Measurements from ENCODE around the gene C2CD4C. TPM values are rescaled to one million over a fixed set of nuclear protein-coding genes. Genes with fewer than 3 reads are reported as not detected.
"Not testable (repeated sequence)": the region's sequence is repeated elsewhere in the genome, so short reads cannot be mapped to it uniquely, and the experiment has no call there.

C2CD4C gene
- total RNA-seq, 1 experiment from 2014 or later, result 13.6 TPM

DNA sequence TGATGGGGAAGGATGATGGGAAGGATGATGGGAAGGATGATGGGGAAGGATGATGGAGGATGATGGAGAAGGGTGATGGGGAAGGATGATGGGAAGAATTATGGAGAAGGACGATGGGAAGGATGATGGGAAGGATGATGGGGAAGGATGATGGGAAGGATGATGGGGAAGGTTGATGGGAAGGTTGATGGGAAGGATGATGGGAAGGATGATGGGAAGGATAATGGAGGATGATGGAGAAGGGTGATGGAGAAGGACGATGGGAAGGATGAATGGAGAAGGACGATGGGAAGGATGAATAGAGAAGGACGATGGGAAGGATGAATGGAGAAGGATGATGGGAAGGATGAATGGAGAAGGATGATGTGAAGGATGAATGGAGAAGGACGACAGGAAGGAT lies 13.5 kb downstream of the C2CD4C start:
- ATAC-seq (no peak), DNase-seq (ENCODE audit: low read depth, low spot score) (no peak)
- POLR2A ChIA-PET, result no interaction called here
- intact Hi-C loops (cut with micrococcal nuclease; ENCODE audit: unreplicated experiment), result no loop called here
- Histone ChIP-seq H3K27me3 (ENCODE audit: control insufficient read depth, insufficient read depth, low read length) (no peaks in the 10 kb centered on the region), H3K4me1 (ENCODE audit: control insufficient read depth, insufficient read depth, low read length) (no peaks in the 10 kb centered on the region), H3K27ac (ENCODE audit: low read length) (no peak overlapping the region), H3K9me3 (ENCODE audit: control insufficient read depth, insufficient read depth, low read depth, low read length) (no peaks in the 10 kb centered on the region), H3K36me3 (ENCODE audit: control insufficient read depth, insufficient read depth, low read length) (no peaks in the 10 kb centered on the region), H3K4me3 (ENCODE audit: low read depth in 2 of 2, low read length in 2 of 2) (no peak overlapping the region)
- TF ChIP-seq TCF7L2 (IDR thresholded peaks at IDR 0.05; ENCODE audit: low read depth, low read length), result no peak
- BruUV-seq (replicated peaks), result no TSS peak
- CTCF ChIA-PET, result no interaction called here
- in situ Hi-C loops (cut with HindIII; ENCODE audit: low pct_unique_long_range_greater_than_20kb, low sequenced_read_pairs), result no loop called here

DNA sequence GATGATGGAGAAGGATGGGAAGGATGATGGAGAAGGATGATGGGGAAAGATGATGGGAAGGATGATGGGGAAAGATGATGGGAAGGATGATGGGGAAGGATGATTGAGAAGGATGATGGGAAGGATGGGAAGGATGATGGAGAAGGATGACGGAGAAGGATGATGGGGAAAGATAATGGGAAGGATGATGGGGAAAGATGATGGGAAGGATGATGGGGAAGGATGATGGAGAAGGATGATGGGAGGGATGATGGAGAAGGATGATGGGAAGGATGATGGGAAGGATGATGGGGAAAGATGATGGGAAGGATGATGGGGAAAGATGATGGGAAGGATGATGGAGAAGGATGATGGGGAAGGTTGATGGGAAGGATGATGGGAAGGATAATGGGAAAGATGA lies 14.1 kb downstream of the C2CD4C start:
- BruUV-seq (replicated peaks); in situ Hi-C loops (cut with HindIII; ENCODE audit: low pct_unique_long_range_greater_than_20kb, low sequenced_read_pairs); H3K4me1 ChIP-seq (ENCODE audit: control insufficient read depth, insufficient read depth, low read length); POLR2A ChIA-PET; H3K27ac ChIP-seq (ENCODE audit: low read length); H3K27me3 ChIP-seq (ENCODE audit: control insufficient read depth, insufficient read depth, low read length); DNase-seq (ENCODE audit: low read depth, low spot score); H3K36me3 ChIP-seq (ENCODE audit: control insufficient read depth, insufficient read depth, low read length); CTCF ChIA-PET; ATAC-seq; H3K9me3 ChIP-seq (ENCODE audit: control insufficient read depth, insufficient read depth, low read depth, low read length); H3K4me3 ChIP-seq (ENCODE audit: low read depth in 2 of 2, low read length in 2 of 2); intact Hi-C loops (cut with micrococcal nuclease; ENCODE audit: unreplicated experiment): not testable (repeated sequence)

DNA sequence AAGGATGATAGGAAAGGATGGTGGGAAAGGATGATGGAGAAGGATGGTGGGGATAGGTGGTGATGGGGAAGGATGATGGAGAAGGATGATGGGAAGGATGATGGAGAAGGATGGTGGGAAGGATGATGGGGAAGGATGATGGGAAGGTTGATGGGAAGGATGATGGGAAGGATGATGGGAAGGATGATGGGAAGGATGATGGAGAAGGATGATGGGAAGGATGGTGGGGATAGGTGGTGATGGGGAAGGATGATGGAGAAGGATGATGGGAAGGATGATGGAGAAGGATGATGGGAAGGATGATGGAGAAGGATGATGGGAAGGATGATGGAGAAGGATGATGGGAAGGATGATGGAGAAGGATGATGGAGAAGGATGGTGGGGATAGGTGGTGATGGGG lies 15.4 kb downstream of the C2CD4C start:
- H3K9me3 ChIP-seq (ENCODE audit: control insufficient read depth, insufficient read depth, low read depth, low read length); CTCF ChIA-PET; DNase-seq (ENCODE audit: low read depth, low spot score); intact Hi-C loops (cut with micrococcal nuclease; ENCODE audit: unreplicated experiment); H3K27me3 ChIP-seq (ENCODE audit: control insufficient read depth, insufficient read depth, low read length); in situ Hi-C loops (cut with HindIII; ENCODE audit: low pct_unique_long_range_greater_than_20kb, low sequenced_read_pairs); BruUV-seq (replicated peaks); H3K4me1 ChIP-seq (ENCODE audit: control insufficient read depth, insufficient read depth, low read length); POLR2A ChIA-PET; H3K36me3 ChIP-seq (ENCODE audit: control insufficient read depth, insufficient read depth, low read length); H3K4me3 ChIP-seq (ENCODE audit: low read depth in 2 of 2, low read length in 2 of 2); ATAC-seq; H3K27ac ChIP-seq (ENCODE audit: low read length): not testable (repeated sequence)

DNA sequence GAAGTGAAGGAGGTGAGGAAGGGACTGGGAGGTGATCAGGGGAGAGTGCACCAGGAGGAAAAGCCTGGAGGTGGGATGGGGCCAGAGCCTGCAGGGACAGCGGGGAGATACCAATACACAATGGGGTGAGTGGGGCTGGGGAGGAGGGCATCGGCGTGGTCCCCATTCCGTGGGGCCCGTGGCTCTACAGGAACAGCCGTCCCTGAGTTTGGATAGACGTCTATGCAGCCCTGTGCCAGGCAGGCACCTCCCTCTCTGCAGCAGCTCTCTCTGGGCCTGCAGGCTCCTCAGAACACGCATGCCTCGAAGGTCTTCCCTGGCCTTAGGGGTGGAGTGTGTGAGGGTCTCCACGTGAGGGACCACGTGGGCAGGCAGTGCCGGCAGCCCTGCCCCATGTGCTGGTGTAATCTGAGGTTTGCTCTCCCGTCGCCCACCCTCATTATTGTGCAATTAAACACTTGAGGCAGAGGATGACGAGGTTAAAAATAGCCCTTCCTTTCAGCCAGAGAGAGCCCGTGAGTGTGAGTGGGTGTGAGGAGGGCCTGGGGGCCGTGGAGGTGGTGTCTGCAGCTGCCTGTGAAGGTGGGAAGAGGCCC lies 16.5 kb downstream of the C2CD4C start:
- Histone ChIP-seq H3K36me3 (ENCODE audit: control insufficient read depth, insufficient read depth, low read length) (no peaks in the 10 kb centered on the region), H3K9me3 (ENCODE audit: control insufficient read depth, insufficient read depth, low read depth, low read length) (no peaks in the 10 kb centered on the region), H3K27ac (ENCODE audit: low read length) (no peak overlapping the region), H3K4me1 (ENCODE audit: control insufficient read depth, insufficient read depth, low read length) (no peaks in the 10 kb centered on the region), H3K4me3 (ENCODE audit: low read depth in 2 of 2, low read length in 2 of 2) (no peak overlapping the region), H3K27me3 (ENCODE audit: control insufficient read depth, insufficient read depth, low read length) (no peaks in the 10 kb centered on the region)
- ATAC-seq (no peak), DNase-seq (ENCODE audit: low read depth, low spot score) (no peak)
- in situ Hi-C loops (cut with HindIII; ENCODE audit: low pct_unique_long_range_greater_than_20kb, low sequenced_read_pairs) (no loop called here), intact Hi-C loops (cut with micrococcal nuclease; ENCODE audit: unreplicated experiment) (no loop called here)
- TF ChIP-seq POLR2AphosphoS5 (IDR thresholded peaks at IDR 0.05; ENCODE audit: low read depth, low read length) (no peak), SIN3A (IDR thresholded peaks at IDR 0.05; ENCODE audit: borderline replicate concordance, insufficient read depth, low read depth, low read length) (no peak)
- TF ChIP-seq, protein P1, sequence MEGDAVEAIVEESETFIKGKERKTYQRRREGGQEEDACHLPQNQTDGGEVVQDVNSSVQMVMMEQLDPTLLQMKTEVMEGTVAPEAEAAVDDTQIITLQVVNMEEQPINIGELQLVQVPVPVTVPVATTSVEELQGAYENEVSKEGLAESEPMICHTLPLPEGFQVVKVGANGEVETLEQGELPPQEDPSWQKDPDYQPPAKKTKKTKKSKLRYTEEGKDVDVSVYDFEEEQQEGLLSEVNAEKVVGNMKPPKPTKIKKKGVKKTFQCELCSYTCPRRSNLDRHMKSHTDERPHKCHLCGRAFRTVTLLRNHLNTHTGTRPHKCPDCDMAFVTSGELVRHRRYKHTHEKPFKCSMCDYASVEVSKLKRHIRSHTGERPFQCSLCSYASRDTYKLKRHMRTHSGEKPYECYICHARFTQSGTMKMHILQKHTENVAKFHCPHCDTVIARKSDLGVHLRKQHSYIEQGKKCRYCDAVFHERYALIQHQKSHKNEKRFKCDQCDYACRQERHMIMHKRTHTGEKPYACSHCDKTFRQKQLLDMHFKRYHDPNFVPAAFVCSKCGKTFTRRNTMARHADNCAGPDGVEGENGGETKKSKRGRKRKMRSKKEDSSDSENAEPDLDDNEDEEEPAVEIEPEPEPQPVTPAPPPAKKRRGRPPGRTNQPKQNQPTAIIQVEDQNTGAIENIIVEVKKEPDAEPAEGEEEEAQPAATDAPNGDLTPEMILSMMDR (IDR thresholded peaks at IDR 0.05), result no peak
- TF ChIP-seq, protein P2, sequence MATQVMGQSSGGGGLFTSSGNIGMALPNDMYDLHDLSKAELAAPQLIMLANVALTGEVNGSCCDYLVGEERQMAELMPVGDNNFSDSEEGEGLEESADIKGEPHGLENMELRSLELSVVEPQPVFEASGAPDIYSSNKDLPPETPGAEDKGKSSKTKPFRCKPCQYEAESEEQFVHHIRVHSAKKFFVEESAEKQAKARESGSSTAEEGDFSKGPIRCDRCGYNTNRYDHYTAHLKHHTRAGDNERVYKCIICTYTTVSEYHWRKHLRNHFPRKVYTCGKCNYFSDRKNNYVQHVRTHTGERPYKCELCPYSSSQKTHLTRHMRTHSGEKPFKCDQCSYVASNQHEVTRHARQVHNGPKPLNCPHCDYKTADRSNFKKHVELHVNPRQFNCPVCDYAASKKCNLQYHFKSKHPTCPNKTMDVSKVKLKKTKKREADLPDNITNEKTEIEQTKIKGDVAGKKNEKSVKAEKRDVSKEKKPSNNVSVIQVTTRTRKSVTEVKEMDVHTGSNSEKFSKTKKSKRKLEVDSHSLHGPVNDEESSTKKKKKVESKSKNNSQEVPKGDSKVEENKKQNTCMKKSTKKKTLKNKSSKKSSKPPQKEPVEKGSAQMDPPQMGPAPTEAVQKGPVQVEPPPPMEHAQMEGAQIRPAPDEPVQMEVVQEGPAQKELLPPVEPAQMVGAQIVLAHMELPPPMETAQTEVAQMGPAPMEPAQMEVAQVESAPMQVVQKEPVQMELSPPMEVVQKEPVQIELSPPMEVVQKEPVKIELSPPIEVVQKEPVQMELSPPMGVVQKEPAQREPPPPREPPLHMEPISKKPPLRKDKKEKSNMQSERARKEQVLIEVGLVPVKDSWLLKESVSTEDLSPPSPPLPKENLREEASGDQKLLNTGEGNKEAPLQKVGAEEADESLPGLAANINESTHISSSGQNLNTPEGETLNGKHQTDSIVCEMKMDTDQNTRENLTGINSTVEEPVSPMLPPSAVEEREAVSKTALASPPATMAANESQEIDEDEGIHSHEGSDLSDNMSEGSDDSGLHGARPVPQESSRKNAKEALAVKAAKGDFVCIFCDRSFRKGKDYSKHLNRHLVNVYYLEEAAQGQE (IDR thresholded peaks at IDR 0.05; ENCODE audit: insufficient read depth in 1 of 2, low read depth in 2 of 2, low read length in 1 of 2), result no peak
- ChIA-PET CTCF (no interaction called here), POLR2A (no interaction called here)
- BruUV-seq (replicated peaks), result no TSS peak
